Spinal cord (tissue), 10 donors: ENCODE results near the gene RNPEPL1. TPM values are rescaled to one million over a fixed set of nuclear protein-coding genes. Genes with fewer than 3 reads are reported as not detected.
"Not testable (repeated sequence)": the region's sequence is repeated elsewhere in the genome, so short reads cannot be mapped to it uniquely, and the experiment has no call there.

Experiments
- DNase-seq, 6 donors: peaks; one replicate each; pipeline versions ENCODE4 v3.0.0 to v3.0.0-alpha.2; 2013 to 2015; ENCODE audit warnings: low spot score in 6 of 6, low read depth in 4 of 6
- H3K27ac ChIP-seq: one replicate; pipeline ENCODE4 v1.5.1; 2013; ENCODE audit warnings: low read depth, low read length, control low read depth
- H3K27me3 ChIP-seq: one replicate; pipeline ENCODE4 v1.6.1; 2013; ENCODE audit warnings: low read length; ENCODE audit not compliant: control insufficient read depth, insufficient read depth
- H3K36me3 ChIP-seq: one replicate; pipeline ENCODE4 v1.6.1; 2013; ENCODE audit warnings: low read length; ENCODE audit not compliant: control insufficient read depth, insufficient read depth
- H3K4me1 ChIP-seq: one replicate; pipeline ENCODE4 v1.6.1; 2013; ENCODE audit warnings: low read length; ENCODE audit not compliant: control insufficient read depth, insufficient read depth
- H3K4me3 ChIP-seq: one replicate; pipeline ENCODE4 v1.5.1; 2013; ENCODE audit warnings: low read depth, low read length, control low read depth
- H3K9me3 ChIP-seq: one replicate; pipeline ENCODE4 v1.6.1; 2013; ENCODE audit warnings: low read length; ENCODE audit not compliant: control insufficient read depth, insufficient read depth
- WGBS: methylation state at CpG from one replicate; pipeline ENCODE4 v1.1.5; 2013; ENCODE audit warnings: missing lambda C conversion rate; ENCODE audit not compliant: insufficient coverage; 5-methylcytosine and 5-hydroxymethylcytosine counted together
- long read RNA-seq, 4 donors: transcript quantifications; one replicate each; lab custom pipeline, GENCODE V29; 2026
- polyA plus RNA-seq, 2 donors: library from polyadenylated mRNA; unstranded; fragments of 120-200 nt; gene quantifications; one replicate each; pipeline ENCODE4 v1.2.1, GENCODE V29; 2013; ENCODE audit not compliant: insufficient read length in 2 of 2
- total RNA-seq, 2 donors: library from RNA; depleted of rRNA in 1 of 2; stranded (reverse); fragments of 120-200 nt in 1 of 2; fragments of >200 nt in 1 of 2; gene quantifications; one replicate each; pipeline versions ENCODE4 v1.2.3 to v1.2.4, GENCODE V29; 2013 to 2014
- donor health status: healthy.

Gene RNPEPL1
- total RNA-seq: 10 to 100 TPM; 11.3 to 16.1 TPM
- 10 to 100 TPM; 38.3 to 41.8 TPM for polyA plus RNA-seq
- long read RNA-seq, donor 1, full-length matches to known transcripts: 6 of 6 reads
- long read RNA-seq, donor 1, partial matches to known transcripts: 0 of 6 reads
- long read RNA-seq, donor 1, other reads (novel, unspliced or antisense): 0 of 6 reads
- long read RNA-seq, donor 2, full-length matches to known transcripts: 5 of 5 reads
- long read RNA-seq, donor 2, partial matches to known transcripts: 0 of 5 reads
- long read RNA-seq, donor 2, other reads (novel, unspliced or antisense): 0 of 5 reads
- long read RNA-seq, donor 3, full-length matches to known transcripts: 3 of 20 reads
- long read RNA-seq, donor 3, partial matches to known transcripts: 17 of 20 reads
- long read RNA-seq, donor 3, other reads (novel, unspliced or antisense): 0 of 20 reads
- long read RNA-seq, donor 4, full-length matches to known transcripts: 4 of 27 reads
- long read RNA-seq, donor 4, partial matches to known transcripts: 23 of 27 reads
- long read RNA-seq, donor 4, other reads (novel, unspliced or antisense): 0 of 27 reads

- peaks cover 53% of the 10 kb centered on the region for H3K4me1 ChIP-seq
- H3K27ac ChIP-seq: peak within 1 kb of the TSS; percentile 64
- no peaks in the 10 kb centered on the region for H3K27me3 ChIP-seq
- peak in 2 of 6 donors; percentile 70 to 75 for DNase-seq
- peak within 1 kb of the TSS; percentile 73 for H3K4me3 ChIP-seq
- H3K36me3 ChIP-seq: peaks cover 51% of the 10 kb centered on the region
- H3K9me3 ChIP-seq: no peaks in the 10 kb centered on the region
- under 1% methylated on average over 106 of the region's 106 CpGs for WGBS
These were observed at the start of gene RNPEPL1 for GRCh38 chr2:240567872-240568677. RNPEPL1 (plus strand) TSS chr2:240568484; CDS start chr2:240568587, 103 bp downstream.

DNA sequence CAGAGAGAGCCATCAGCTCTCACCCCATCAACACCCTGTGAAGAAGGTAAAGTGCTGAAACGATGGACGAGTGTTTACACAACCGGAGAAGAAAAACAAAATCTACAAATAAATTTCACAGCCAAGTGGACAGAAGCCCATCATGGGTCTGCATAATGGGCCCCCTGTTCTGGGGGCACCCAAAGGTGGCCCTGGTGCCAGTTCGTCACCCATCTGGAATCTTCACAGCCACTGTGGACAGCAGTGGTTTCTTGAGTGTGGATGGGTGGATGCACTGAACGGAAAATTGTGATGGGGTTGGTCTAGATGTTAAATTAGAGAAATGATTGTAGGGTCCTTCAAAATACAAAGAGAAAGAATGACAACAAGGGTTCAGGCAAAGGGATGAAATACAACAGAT lies 49.3 kb upstream of the RNPEPL1 start:
- Histone ChIP-seq H3K4me1 (peaks cover 9% of the 10 kb centered on the region), H3K27ac (no peak overlapping the region), H3K27me3 (peaks cover 15% of the 10 kb centered on the region), H3K36me3 (peaks cover 25% of the 10 kb centered on the region), H3K4me3 (no peak overlapping the region), H3K9me3 (no peaks in the 10 kb centered on the region)
- WGBS: 88% methylated on average over 2 of the region's 5 CpGs
- no peak for DNase-seq

DNA sequence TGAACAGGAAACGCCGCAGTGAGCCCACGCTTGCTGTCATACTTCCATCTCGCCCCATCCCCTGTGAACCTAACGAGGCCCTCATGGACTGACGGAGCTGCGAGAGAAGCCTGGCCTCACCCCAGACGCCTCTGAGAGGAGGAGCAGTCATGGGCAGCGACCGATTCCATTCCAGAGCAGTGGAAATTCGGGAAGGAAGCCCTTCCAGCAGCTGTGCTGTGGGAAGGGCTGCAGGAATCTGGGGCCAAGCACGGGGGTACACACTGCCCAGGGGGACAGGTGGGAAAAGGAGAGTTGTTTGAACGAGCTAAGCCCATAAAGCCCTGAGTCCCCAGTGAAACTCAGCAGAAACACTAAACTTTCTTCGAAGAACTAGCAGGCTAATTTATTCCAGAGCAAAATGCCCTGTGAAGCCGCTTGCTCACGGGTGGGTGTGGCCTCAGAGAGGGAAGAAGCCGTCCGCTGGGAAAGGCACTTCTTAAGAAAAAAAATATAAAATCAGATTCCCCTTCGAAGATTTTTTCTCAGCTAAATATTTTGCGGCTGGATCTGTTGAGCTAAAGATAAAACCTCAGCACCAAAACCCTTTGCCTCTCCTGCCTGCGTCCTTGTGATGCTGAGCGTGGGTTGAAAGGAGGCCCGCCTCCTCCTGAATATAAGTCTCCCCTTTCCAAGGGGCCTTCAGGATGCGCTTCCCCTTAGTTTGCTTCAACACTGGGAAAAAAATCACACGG lies 48.7 kb upstream of the RNPEPL1 start:
- no peak overlapping the region for H3K4me3 ChIP-seq
- WGBS: 41% methylated on average over 17 of the region's 25 CpGs
- peak in 2 of 6 donors; percentile 7 to 17 for DNase-seq

DNA sequence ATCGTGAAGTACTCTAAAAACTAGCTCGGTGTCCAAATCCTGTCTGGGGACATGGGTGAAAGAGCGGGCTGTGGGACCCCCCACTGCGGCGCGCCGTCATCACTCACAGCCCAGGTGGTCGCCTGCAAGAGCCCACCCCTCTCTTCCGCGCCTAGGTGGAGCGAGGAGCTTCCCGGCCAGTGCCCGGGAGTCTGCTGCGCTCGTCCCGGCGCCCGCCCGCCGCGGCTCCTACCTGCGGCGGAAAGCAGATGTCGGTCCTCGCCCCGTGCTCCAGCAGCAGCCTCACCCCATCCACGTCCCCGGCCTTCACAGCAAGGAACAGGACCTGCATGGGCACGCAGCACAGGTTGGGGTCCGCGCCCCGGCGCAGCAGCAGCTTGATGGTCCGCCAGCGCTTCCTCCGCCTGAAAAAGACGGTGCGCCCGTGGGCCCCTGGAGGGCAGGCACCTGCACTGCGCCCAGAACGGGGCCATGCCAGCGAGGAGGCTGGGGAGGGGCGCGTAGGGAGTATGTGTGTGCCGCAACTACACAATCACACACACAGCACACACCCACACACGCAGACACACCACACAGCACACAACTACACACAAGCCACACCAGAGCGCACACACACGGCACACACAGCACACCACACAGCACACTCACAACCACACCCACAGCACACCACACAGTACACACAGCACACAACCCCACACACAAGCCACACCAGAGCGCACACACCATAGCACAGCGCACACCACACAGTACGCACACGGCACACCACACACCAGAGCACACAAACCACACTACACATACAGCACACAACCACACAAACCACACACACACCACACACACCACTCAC lies 47.9 kb upstream of the RNPEPL1 start:
- Histone ChIP-seq H3K4me1 (peaks cover 9% of the 10 kb centered on the region), H3K9me3 (no peaks in the 10 kb centered on the region), H3K4me3 (no peak overlapping the region), H3K36me3 (peaks cover 30% of the 10 kb centered on the region), H3K27ac (no peak overlapping the region), H3K27me3 (peaks cover 15% of the 10 kb centered on the region)
- peak in 1 of 6 donors; percentile 3 for DNase-seq
- 18% methylated on average over 45 of the region's 52 CpGs for WGBS

More for the DNA sequence above, 48.7 kb upstream of the RNPEPL1 start:
- Histone ChIP-seq H3K27me3 (peaks cover 15% of the 10 kb centered on the region), H3K36me3 (peaks cover 27% of the 10 kb centered on the region), H3K4me1 (peaks cover 9% of the 10 kb centered on the region), H3K27ac (no peak overlapping the region), H3K9me3 (no peaks in the 10 kb centered on the region)

GRCh38 chr2:240520974-240521350 lies 47.3 kb upstream of the RNPEPL1 start:
- H3K27ac ChIP-seq: no peak overlapping the region
- 94% methylated on average over 12 of the region's 12 CpGs for WGBS

DNA sequence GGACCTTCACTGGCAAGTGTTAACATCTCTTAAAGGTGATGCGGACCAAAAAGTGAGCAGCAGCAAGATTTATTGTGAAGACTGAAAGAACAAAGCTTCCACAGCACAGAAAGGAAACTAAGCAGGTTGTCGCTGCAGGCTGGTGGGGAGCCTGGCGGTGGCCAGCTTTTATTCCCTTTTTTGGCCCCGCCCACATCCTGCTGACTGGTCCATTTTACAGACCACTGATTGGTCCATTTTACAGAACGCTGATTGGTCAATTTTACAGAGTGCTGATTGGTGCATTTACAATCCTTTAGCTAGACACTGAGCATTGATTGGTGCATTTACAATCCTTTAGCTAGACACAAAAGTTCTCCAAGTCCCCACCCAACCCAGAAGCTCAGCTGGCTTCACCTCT lies 46.4 kb upstream of the RNPEPL1 start:
- H3K27ac ChIP-seq, DNase-seq, H3K9me3 ChIP-seq, H3K4me1 ChIP-seq, H3K4me3 ChIP-seq: not testable (repeated sequence)
- Histone ChIP-seq H3K27me3 (peaks cover 15% of the 10 kb centered on the region), H3K36me3 (peaks cover 44% of the 10 kb centered on the region)
- 92% methylated on average over 5 of the region's 5 CpGs for WGBS

More at GRCh38 chr2:240520974-240521350, 47.3 kb upstream of the RNPEPL1 start:
- Histone ChIP-seq H3K9me3 (no peaks in the 10 kb centered on the region), H3K4me1 (peaks cover 9% of the 10 kb centered on the region), H3K27me3 (peaks cover 15% of the 10 kb centered on the region), H3K4me3 (no peak overlapping the region), H3K36me3 (peaks cover 36% of the 10 kb centered on the region)
- DNase-seq: no peak

- H3K27ac ChIP-seq: no peak overlapping the region
- no peaks in the 10 kb centered on the region for H3K9me3 ChIP-seq
- H3K4me3 ChIP-seq: no peak overlapping the region
- H3K4me1 ChIP-seq: peaks cover 9% of the 10 kb centered on the region
- no peak for DNase-seq
- peaks cover 50% of the 10 kb centered on the region for H3K36me3 ChIP-seq
- WGBS: 94% methylated on average over 12 of the region's 12 CpGs
- H3K27me3 ChIP-seq: peaks cover 15% of the 10 kb centered on the region
These were observed 45.9 kb upstream of the RNPEPL1 start for GRCh38 chr2:240522406-240522805.

GRCh38 chr2:240523451-240524281 lies 44.6 kb upstream of the RNPEPL1 start:
- H3K27ac ChIP-seq: no peak overlapping the region
- 97% methylated on average over 32 of the region's 32 CpGs for WGBS
- H3K4me3 ChIP-seq: no peak overlapping the region
- peaks cover 59% of the 10 kb centered on the region for H3K36me3 ChIP-seq
- peaks cover 9% of the 10 kb centered on the region for H3K4me1 ChIP-seq
- peaks cover 15% of the 10 kb centered on the region for H3K27me3 ChIP-seq
- no peaks in the 10 kb centered on the region for H3K9me3 ChIP-seq
- DNase-seq: no peak
